WTC11 (cell line): ENCODE data around the gene LRCH2. TPM values are rescaled to one million over a fixed set of nuclear protein-coding genes. Genes with fewer than 3 reads are reported as not detected.
A peak's percentile ranks its signal among the peaks of the same experiment; 100 is the strongest.

Experiments used
- ATAC-seq: fragments of 200-7000 bp; cut with Tn5 transposase; 2 replicates; pipeline ENCODE4 v1.10.0; 2021; ENCODE audit warnings: mild to moderate bottlenecking, moderate library complexity
- Bru-seq: library from RNA; stranded (reverse); fragments of 400-500 nt; gene quantifications from one replicate; lab custom pipeline; 2021; lab: Mats Ljungman, UMichigan
- CTCF ChIA-PET: fragments of 300-600 bp; sonication (Branson Sonifier 250); formaldehyde crosslinking; loops from one replicate; lab custom pipeline; 2021; ENCODE audit warnings: antibody characterized with exemption; lab: Charles Lee
- POLR2A ChIA-PET: fragments of 350-600 bp; sonication (Branson Sonifier 250); formaldehyde crosslinking; loops from one replicate; lab custom pipeline; 2021; ENCODE audit warnings: antibody characterized with exemption; lab: Charles Lee
- DNase-seq: peaks from one replicate; pipeline ENCODE4 v3.0.0; 2021; ENCODE audit warnings: low spot score
- H3K27ac Mint-ChIP-seq: 2 replicates; pipeline ENCODE4 v1.8.0; 2021; ENCODE audit warnings: mixed read lengths
- H3K27me3 Mint-ChIP-seq: 2 replicates; pipeline ENCODE4 v1.8.0; 2021; ENCODE audit warnings: low read depth, mild to moderate bottlenecking, moderate library complexity, mixed read lengths
- H3K36me3 Mint-ChIP-seq: 2 replicates; pipeline ENCODE4 v1.8.0; 2021; ENCODE audit warnings: mixed read lengths
- H3K4me1 Mint-ChIP-seq: 2 replicates; pipeline ENCODE4 v1.8.0; 2022; ENCODE audit warnings: mixed read lengths
- H3K4me3 Mint-ChIP-seq: 2 replicates; pipeline ENCODE4 v1.8.0; 2021; ENCODE audit warnings: mild to moderate bottlenecking, moderate library complexity, mixed read lengths
- H3K9me3 Mint-ChIP-seq: 2 replicates; pipeline ENCODE4 v1.8.0; 2021; ENCODE audit warnings: mixed read lengths
- ARID4B ChIP-seq: sonication (generic); formaldehyde crosslinking; IDR thresholded peaks from 2 replicates; pipeline ENCODE4 v1.8.0; 2023; ENCODE audit warnings: missing genetic modification reagents, mild to moderate bottlenecking, borderline replicate concordance
- ATF3 ChIP-seq: sonication (generic); formaldehyde crosslinking; conservative IDR thresholded peaks from 2 replicates; pipeline ENCODE4 v1.8.1; 2022; ENCODE audit warnings: mild to moderate bottlenecking, missing genetic modification reagents
- ATF6 ChIP-seq: sonication (generic); formaldehyde crosslinking; IDR thresholded peaks from 2 replicates; pipeline ENCODE4 v1.8.1; 2023; ENCODE audit warnings: mild to moderate bottlenecking, missing genetic modification reagents
- E2F5 ChIP-seq: sonication (generic); formaldehyde crosslinking; IDR thresholded peaks from 2 replicates; pipeline ENCODE4 v1.8.1; 2022; ENCODE audit warnings: mild to moderate bottlenecking, moderate library complexity, missing genetic modification reagents
- FOXJ3 ChIP-seq: sonication (generic); formaldehyde crosslinking; IDR thresholded peaks from 2 replicates; pipeline ENCODE4 v1.9.0; 2021; ENCODE audit warnings: missing genetic modification reagents, mild to moderate bottlenecking, borderline replicate concordance
- FOXK1 ChIP-seq: sonication (generic); formaldehyde crosslinking; IDR thresholded peaks from 2 replicates; pipeline ENCODE4 v1.8.0; 2022; ENCODE audit warnings: mild to moderate bottlenecking, moderate library complexity, missing genetic modification reagents
- FOXP1 ChIP-seq: sonication (generic); formaldehyde crosslinking; IDR thresholded peaks from 2 replicates; pipeline ENCODE4 v1.8.0; 2022; ENCODE audit warnings: missing genetic modification reagents, mild to moderate bottlenecking, moderate library complexity, borderline replicate concordance
- JAZF1 ChIP-seq: fragments of 250-450 bp; sonication (Bioruptor Pico); IDR thresholded peaks from 2 replicates; pipeline ENCODE4 v1.9.0; 2021; ENCODE audit warnings: moderate library complexity, mild to moderate bottlenecking, inconsistent platforms
- KAT7 ChIP-seq: sonication (generic); formaldehyde crosslinking; IDR thresholded peaks from 2 replicates; pipeline ENCODE4 v1.8.1; 2023; ENCODE audit warnings: missing genetic modification reagents, mild to moderate bottlenecking, borderline replicate concordance
- NFYB ChIP-seq: sonication (generic); formaldehyde crosslinking; conservative IDR thresholded peaks from 2 replicates; pipeline ENCODE4 v1.8.0; 2022; ENCODE audit warnings: low read depth, missing genetic modification reagents
- NR3C1 ChIP-seq: sonication (generic); formaldehyde crosslinking; conservative IDR thresholded peaks from 2 replicates; pipeline ENCODE4 v1.8.1; 2023; ENCODE audit warnings: low read depth, mild to moderate bottlenecking, missing genetic modification reagents
- SMAD3 ChIP-seq: sonication (generic); formaldehyde crosslinking; IDR thresholded peaks from 2 replicates; pipeline ENCODE4 v1.8.0; 2022; ENCODE audit warnings: missing genetic modification reagents, mild to moderate bottlenecking, borderline replicate concordance
- TEAD4 ChIP-seq: sonication (generic); formaldehyde crosslinking; IDR thresholded peaks from 2 replicates; pipeline ENCODE4 v1.8.0; 2022; ENCODE audit warnings: mild to moderate bottlenecking, missing genetic modification reagents
- ZBTB21 ChIP-seq: sonication (generic); formaldehyde crosslinking; IDR thresholded peaks from 2 replicates; pipeline ENCODE4 v1.8.1; 2023; ENCODE audit warnings: mild to moderate bottlenecking, missing genetic modification reagents, borderline replicate concordance
- ZNF121 ChIP-seq: sonication (generic); formaldehyde crosslinking; IDR thresholded peaks from 2 replicates; pipeline ENCODE4 v1.8.0; 2023; ENCODE audit warnings: missing genetic modification reagents
- ZNF396 ChIP-seq: fragments of 250-450 bp; sonication (Bioruptor Pico); IDR thresholded peaks from 2 replicates; pipeline ENCODE4 v1.8.0; 2021; ENCODE audit warnings: mild to moderate bottlenecking, moderate library complexity, borderline replicate concordance
- ZNF423 ChIP-seq: fragments of 250-450 bp; sonication (Bioruptor Pico); IDR thresholded peaks from 2 replicates; pipeline ENCODE4 v2.1.2; 2022; ENCODE audit warnings: mild to moderate bottlenecking, moderate library complexity
- ZNF425 ChIP-seq: fragments of 250-450 bp; sonication (Bioruptor Pico); conservative IDR thresholded peaks from 2 replicates; pipeline ENCODE4 v1.9.0; 2021; ENCODE audit warnings: mild to moderate bottlenecking
- long read RNA-seq, 3 experiments: library from RNA in 1 of 3; library from capped mRNA in 1 of 3; library from polyadenylated mRNA in 1 of 3; unstranded in 2 of 3; stranded (forward) in 1 of 3; transcript quantifications; one replicate each; pipeline ENCODE4 v2.0.0, GENCODE V29; 2021
- total RNA-seq: library from RNA; stranded (reverse); gene quantifications from 3 replicates; pipeline ENCODE4 v1.2.3, GENCODE V29; 2021

LRCH2 gene
- 3.5 to 3.8 TPM (median 3.5 TPM) in 3 replicates for total RNA-seq
- percentile 48 among the genes with signal in this experiment for Bru-seq, nascent RNA
- long read RNA-seq, experiment 1, full-length matches to known transcripts: 16 of 23 reads
- long read RNA-seq, experiment 1, partial matches to known transcripts: 2 of 23 reads
- long read RNA-seq, experiment 1, other reads (novel, unspliced or antisense): 5 of 23 reads
- long read RNA-seq, experiment 2, full-length matches to known transcripts: 1 of 5 reads
- long read RNA-seq, experiment 2, partial matches to known transcripts: 1 of 5 reads
- long read RNA-seq, experiment 2, other reads (novel, unspliced or antisense): 3 of 5 reads
- long read RNA-seq, experiment 3: 0 reads

- POLR2A ChIA-PET: interaction anchor here (0.6 kb wide), 1 partner anchor 94 kb away, joined by 5 read pairs; no protein-coding TSS in a partner anchor
- Mint-ChIP-seq H3K27me3 (peaks cover 20% of the 10 kb centered on the region), H3K4me1 (peaks cover 32% of the 10 kb centered on the region), H3K27ac (no peak within 1 kb of the TSS), H3K9me3 (no peaks in the 10 kb centered on the region), H3K4me3 (peak within 1 kb of the TSS; percentile 83), H3K36me3 (no peaks in the 10 kb centered on the region)
- TF ChIP-seq JAZF1 (CRISPR knock-in tag) (no peak), ARID4B (CRISPR knock-in tag) (no peak), ATF6 (CRISPR knock-in tag) (no peak), ZNF425 (CRISPR knock-in tag) (no peak), SMAD3 (CRISPR knock-in tag) (no peak), ZNF396 (CRISPR knock-in tag) (no peak), NFYB (CRISPR knock-in tag) (no peak), ZBTB21 (CRISPR knock-in tag) (no peak), TEAD4 (no peak), FOXP1 (no peak), ZNF121 (CRISPR knock-in tag) (no peak), E2F5 (CRISPR knock-in tag) (no peak), NR3C1 (CRISPR knock-in tag) (no peak), FOXJ3 (CRISPR knock-in tag) (no peak), KAT7 (CRISPR knock-in tag) (no peak), FOXK1 (no peak), ATF3 (CRISPR knock-in tag) (no peak), ZNF423 (no peak)
- CTCF ChIA-PET: no interaction called here
- peak; percentile 39 for DNase-seq
- ATAC-seq: peak; percentile 84
Observed at GRCh38 chrX:115233497-115234455, at the start of gene LRCH2. Gene LRCH2, minus strand, starts transcription at chrX:115234096. Its CDS starts 55 bp downstream, at chrX:115234041.
